Liver (tissue), 9 donors: ENCODE measurements around the gene ARID3B. TPM values are rescaled to one million over a fixed set of nuclear protein-coding genes. Genes with fewer than 3 reads are reported as not detected.

Source experiments
- DNase-seq: peaks from one replicate; pipeline ENCODE4 v3.0.0-alpha.2; 2017; ENCODE audit warnings: low spot score
- H3K27ac ChIP-seq, 2 donors: one replicate each; pipeline ENCODE4 v1.7.0; 2013; ENCODE audit warnings: inconsistent platforms in 2 of 2, low read length in 2 of 2, control low read depth in 1 of 2, low read depth in 1 of 2, mild to moderate bottlenecking in 1 of 2
- H3K27me3 ChIP-seq, 4 donors: one replicate each; pipeline versions ENCODE4 v1.6.1 to v1.7.0; 2013; ENCODE audit warnings: low read length in 3 of 4, inconsistent platforms in 1 of 4, mild to moderate bottlenecking in 1 of 4, moderate library complexity in 1 of 4; ENCODE audit not compliant: control insufficient read depth in 4 of 4, insufficient read depth in 4 of 4
- H3K36me3 ChIP-seq, 4 donors: one replicate each; pipeline versions ENCODE4 v1.6.1 to v1.7.0; 2013; ENCODE audit warnings: low read length in 3 of 4, mild to moderate bottlenecking in 3 of 4, low read depth in 1 of 4, moderate library complexity in 1 of 4; ENCODE audit not compliant: control insufficient read depth in 4 of 4, insufficient read depth in 3 of 4
- H3K4me1 ChIP-seq, 4 donors: one replicate each; pipeline versions ENCODE4 v1.6.1 to v1.7.0; 2013; ENCODE audit warnings: low read length in 3 of 4, mild to moderate bottlenecking in 3 of 4, moderate library complexity in 1 of 4; ENCODE audit not compliant: control insufficient read depth in 4 of 4, insufficient read depth in 4 of 4
- H3K4me3 ChIP-seq, 3 donors: one replicate each; pipeline versions ENCODE4 v1.6.1 to v1.7.0; 2013; ENCODE audit warnings: low read length in 3 of 3, control low read depth in 1 of 3, low read depth in 1 of 3, mild to moderate bottlenecking in 1 of 3
- H3K9ac ChIP-seq, 2 donors: one replicate each; pipeline ENCODE4 v1.7.0; 2013; ENCODE audit warnings: low read length in 2 of 2, mild to moderate bottlenecking in 2 of 2, moderate library complexity in 2 of 2, control low read depth in 1 of 2, low read depth in 1 of 2
- H3K9me3 ChIP-seq, 4 donors: one replicate each; pipeline versions ENCODE4 v1.6.1 to v1.7.0; 2013; ENCODE audit warnings: low read length in 3 of 4; ENCODE audit not compliant: control insufficient read depth in 4 of 4
- CTCF ChIP-seq: fragments of 150-350 bp; IDR thresholded peaks from 2 replicates; pipeline ENCODE4 v1.5.1; 2017; ENCODE audit warnings: improper control_type of control experiment, low read depth, low read length; ENCODE audit not compliant: missing input control
- EGR1 ChIP-seq, 2 donors: IDR thresholded peaks; 2 replicates each; pipeline ENCODE4 v1.6.1; 2016 to 2018; ENCODE audit warnings: antibody characterized with exemption in 2 of 2, low read depth in 2 of 2
- FOXA1 ChIP-seq: IDR thresholded peaks from 2 replicates; pipeline ENCODE4 v1.6.1; 2016; ENCODE audit warnings: antibody characterized with exemption
- FOXA2 ChIP-seq: IDR thresholded peaks from 2 replicates; pipeline ENCODE4 v1.6.1; 2016; ENCODE audit warnings: antibody characterized with exemption
- HNF4A ChIP-seq, 2 donors: conservative IDR thresholded peaks; 2 replicates each; pipeline ENCODE4 v1.6.1; 2016; ENCODE audit warnings: antibody characterized with exemption in 2 of 2, mild to moderate bottlenecking in 2 of 2
- HNF4G ChIP-seq: IDR thresholded peaks from 2 replicates; pipeline ENCODE4 v1.6.1; 2016; ENCODE audit warnings: antibody characterized with exemption
- JUND ChIP-seq, 2 donors: IDR thresholded peaks; 2 replicates each; pipeline ENCODE4 v1.6.1; 2016; ENCODE audit warnings: antibody characterized with exemption in 2 of 2
- NR2F2 ChIP-seq: IDR thresholded peaks from 2 replicates; pipeline ENCODE4 v1.6.1; 2016; ENCODE audit warnings: antibody characterized with exemption
- RAD21 ChIP-seq, 2 donors: IDR thresholded peaks; 2 replicates each; pipeline ENCODE4 v1.6.1; 2016; ENCODE audit warnings: antibody characterized with exemption in 2 of 2, mild to moderate bottlenecking in 2 of 2
- REST ChIP-seq: IDR thresholded peaks from 2 replicates; pipeline ENCODE4 v1.6.1; 2016; ENCODE audit warnings: antibody characterized with exemption, mild to moderate bottlenecking
- RXRA ChIP-seq, 2 donors: IDR thresholded peaks; 2 replicates each; pipeline ENCODE4 v1.6.1; 2017 to 2018; ENCODE audit warnings: antibody characterized with exemption in 2 of 2, mild to moderate bottlenecking in 1 of 2
- SP1 ChIP-seq: IDR thresholded peaks from 2 replicates; pipeline ENCODE4 v1.6.1; 2018; ENCODE audit warnings: antibody characterized with exemption, mild to moderate bottlenecking
- TAF1 ChIP-seq: conservative IDR thresholded peaks from 2 replicates; pipeline ENCODE4 v1.6.1; 2016; ENCODE audit warnings: antibody characterized with exemption, mild to moderate bottlenecking
- YY1 ChIP-seq: IDR thresholded peaks from 2 replicates; pipeline ENCODE4 v1.6.1; 2016; ENCODE audit warnings: antibody characterized with exemption, mild to moderate bottlenecking
- WGBS: extraction: QIAGEN DNeasy Blood & Tissue Kit; methylation state at CpG from one replicate; pipeline ENCODE4 v1.1.7; 2013; 5-methylcytosine and 5-hydroxymethylcytosine counted together
- polyA plus RNA-seq, 2 donors: library from polyadenylated mRNA; stranded (reverse) in 1 of 2; unstranded in 1 of 2; fragments of 200-250 nt in 1 of 2; fragments of >200 nt in 1 of 2; fragmentation: Nextera tagmentation in 1 of 2; extraction: Ambion mirVana in 1 of 2; gene quantifications; one replicate each; pipeline versions ENCODE4 v1.2.1 to v1.2.3, GENCODE V29; 2013 to 2015
- total RNA-seq, 2 donors: library from RNA; depleted of rRNA; stranded (reverse); fragments of >200 nt; gene quantifications; one replicate each; pipeline ENCODE4 v1.2.3, GENCODE V29; 2014
- TF ChIP-seq, protein P1 (sequence below): IDR thresholded peaks from 2 replicates; pipeline ENCODE4 v1.6.1; 2016; ENCODE audit warnings: antibody characterized with exemption
- donor health status: healthy.
- donor health status: healthy.
- donor health status: healthy.
- donor health status: healthy.
- donor health status: healthy.

ARID3B gene
- total and polyA plus RNA-seq, 4 donors = 1.4 to 6.6 (median 2.7) TPM

- Histone ChIP-seq H3K4me3 (no peak overlapping the region), H3K36me3 (no peaks in the 10 kb centered on the region), H3K9ac (no peak overlapping the region), H3K27me3 (no peaks in the 10 kb centered on the region), H3K9me3 (no peaks in the 10 kb centered on the region), H3K4me1 (no peaks in the 10 kb centered on the region), H3K27ac (no peak overlapping the region)
- WGBS = 69% methylated on average over 6 of the region's 6 CpGs
- TF ChIP-seq YY1 (no peak), RXRA (IDR thresholded peaks at IDR 0.05) (no peak), SP1 (no peak), EGR1 (IDR thresholded peaks at IDR 0.05; ENCODE audit: low read depth in 2 of 2) (no peak), JUND (IDR thresholded peaks at IDR 0.05) (no peak), HNF4A (conservative IDR thresholded peaks at IDR 0.05) (no peak), TAF1 (no peak), NR2F2 (no peak)
- TF ChIP-seq, protein P1, sequence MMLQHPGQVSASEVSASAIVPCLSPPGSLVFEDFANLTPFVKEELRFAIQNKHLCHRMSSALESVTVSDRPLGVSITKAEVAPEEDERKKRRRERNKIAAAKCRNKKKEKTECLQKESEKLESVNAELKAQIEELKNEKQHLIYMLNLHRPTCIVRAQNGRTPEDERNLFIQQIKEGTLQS = no peak
- no peak for DNase-seq
Measured at GRCh38 chr15:74505837-74506514, 35.0 kb upstream of the ARID3B start.

DNA sequence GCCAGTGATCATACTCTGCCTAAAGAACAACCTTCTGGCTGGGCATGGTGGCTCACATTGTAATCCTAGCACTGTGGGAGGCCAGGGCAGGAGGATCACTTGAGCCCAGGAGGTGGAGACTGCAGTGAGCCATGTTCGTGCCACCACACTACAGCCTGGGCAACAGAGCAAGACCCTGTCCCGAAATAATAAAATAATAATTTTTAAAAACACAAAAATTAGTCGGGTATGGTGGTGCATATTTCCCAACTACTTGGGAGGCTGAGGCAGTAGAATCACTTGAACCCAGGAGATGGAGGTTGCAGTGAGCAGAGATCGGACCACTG lies 34.5 kb upstream of the ARID3B start:
- H3K9ac ChIP-seq = no peak overlapping the region
- no peaks in the 10 kb centered on the region for H3K4me1 ChIP-seq
- TF ChIP-seq JUND (IDR thresholded peaks at IDR 0.05) (no peak), RXRA (IDR thresholded peaks at IDR 0.05) (no peak), NR2F2 (no peak), FOXA2 (no peak), YY1 (no peak), REST (no peak), HNF4A (conservative IDR thresholded peaks at IDR 0.05) (no peak), HNF4G (no peak), FOXA1 (no peak)
- TF ChIP-seq, protein P1 = no peak
- H3K27me3 ChIP-seq = no peaks in the 10 kb centered on the region
- no peak for DNase-seq
- no peaks in the 10 kb centered on the region for H3K9me3 ChIP-seq
- H3K36me3 ChIP-seq = no peaks in the 10 kb centered on the region
- 97% methylated on average over 4 of the region's 4 CpGs for WGBS
- no peak overlapping the region for H3K27ac ChIP-seq
- no peak overlapping the region for H3K4me3 ChIP-seq

DNA sequence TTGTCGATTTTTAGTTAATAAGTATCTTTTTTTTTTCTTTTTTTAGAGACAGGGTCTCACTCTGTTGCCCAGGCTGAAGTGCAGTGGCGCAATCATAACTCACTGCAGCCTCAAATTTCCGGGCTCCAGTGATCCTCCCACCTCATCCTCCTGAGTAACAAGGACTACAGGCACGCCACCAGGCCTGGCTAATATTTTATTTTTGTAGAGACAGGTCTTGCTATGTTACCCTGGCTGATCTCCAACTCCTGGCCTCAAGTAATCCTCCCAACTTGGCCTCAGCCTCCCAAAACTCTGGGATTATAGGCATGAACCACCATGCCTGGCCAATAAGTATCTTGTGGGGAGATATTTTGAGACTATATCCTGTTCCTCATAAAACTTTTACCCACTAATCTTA lies 29.4 kb upstream of the ARID3B start:
- Histone ChIP-seq H3K9ac (no peak overlapping the region), H3K36me3 (no peaks in the 10 kb centered on the region), H3K27ac (no peak overlapping the region), H3K4me3 (no peak overlapping the region), H3K27me3 (no peaks in the 10 kb centered on the region), H3K4me1 (no peaks in the 10 kb centered on the region), H3K9me3 (no peaks in the 10 kb centered on the region)
- WGBS = 68% methylated on average over 4 of the region's 4 CpGs
- no peak for DNase-seq
- TF ChIP-seq HNF4A (conservative IDR thresholded peaks at IDR 0.05) = no peak
- TF ChIP-seq CTCF = no peak
- no peak for TF ChIP-seq REST
- no peak for TF ChIP-seq JUND (IDR thresholded peaks at IDR 0.05)
- no peak for TF ChIP-seq RAD21 (IDR thresholded peaks at IDR 0.05)
- TF ChIP-seq TAF1 = no peak
- no peak for TF ChIP-seq FOXA2
- no peak for TF ChIP-seq RXRA (IDR thresholded peaks at IDR 0.05)
- no peak for TF ChIP-seq SP1
- TF ChIP-seq NR2F2 = no peak
- TF ChIP-seq, protein P1 = no peak
